Measurements from ENCODE around the gene AUTS2. TPM values are rescaled to one million over a fixed set of nuclear protein-coding genes. Genes with fewer than 3 reads are reported as not detected.

Gene AUTS2
- total and polyA plus RNA-seq, 10 of the 15 experiments (the other 5 are each of a cell fraction or from before 2014, with no cell fraction given) = 6.4 to 55.6 (median 21.6) TPM

DNA sequence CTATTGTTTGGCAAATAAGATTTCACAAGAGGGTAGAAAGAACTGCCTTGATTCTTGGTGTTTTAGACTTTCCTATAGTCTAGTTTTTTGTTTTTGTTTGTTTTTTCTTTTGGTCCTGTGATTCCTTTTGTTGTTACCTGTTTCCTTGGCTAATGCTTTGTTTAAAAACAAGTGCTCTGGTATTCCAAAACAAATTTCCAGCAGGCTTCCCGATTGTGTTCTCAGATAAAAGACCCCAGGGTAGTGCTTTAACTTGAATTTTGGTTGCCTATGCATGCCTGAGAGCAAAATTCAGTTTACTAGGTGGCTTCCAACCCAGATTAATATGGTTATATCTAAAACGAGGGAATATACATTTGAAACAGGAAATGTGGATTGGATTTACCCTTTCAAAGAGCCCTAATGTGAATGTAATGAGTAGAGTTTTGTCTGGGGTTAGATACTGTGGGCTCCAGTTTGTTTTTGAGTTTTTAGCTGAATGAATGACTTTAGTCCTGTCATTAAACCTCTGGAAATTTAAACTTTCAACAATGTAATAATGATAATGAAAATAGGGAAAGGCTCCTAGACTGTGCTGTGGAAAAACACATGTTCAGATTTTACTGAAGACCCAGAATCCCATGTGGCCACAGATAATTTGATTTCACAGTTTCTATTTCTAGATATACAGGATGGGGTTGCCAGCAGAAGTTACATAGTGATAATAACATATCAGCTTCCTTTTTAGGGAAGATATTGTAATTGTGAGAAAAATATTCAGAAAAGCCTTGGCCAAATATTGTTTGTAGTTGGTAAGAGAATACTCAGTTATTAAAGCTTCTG is 23.9 kb downstream of the AUTS2 start:
- H3K27ac ChIP-seq (ENCODE audit: control insufficient read depth, insufficient read depth) = no peak overlapping the region
- RAD21 ChIA-PET (ENCODE audit: unreplicated experiment) = interaction anchor here (2.5 kb wide), 1 partner anchor 55 kb away, joined by 8 read pairs; no protein-coding TSS in a partner anchor
- H3K36me3 ChIP-seq (ENCODE audit: control insufficient read depth in 2 of 2, insufficient read depth in 2 of 2, low read length in 1 of 2) = no peaks in the 10 kb centered on the region
- H3K27me3 ChIP-seq (replicated peaks in 1 of 2; ENCODE audit: control insufficient read depth in 2 of 2, insufficient read depth in 2 of 2, low read length in 1 of 2) = no peaks in the 10 kb centered on the region
- no peak overlapping the region for H3K4me2 ChIP-seq (ENCODE audit: control insufficient read depth, insufficient read depth)
- 33% methylated on average over 2 of the region's 2 CpGs for WGBS (ENCODE audit: insufficient coverage, insufficient replicate concordance, low lambda C conversion rate, missing lambda C conversion rate)
- peaks cover 4% of the 10 kb centered on the region for H3K79me2 ChIP-seq (ENCODE audit: control insufficient read depth, insufficient read depth, low read length)
- no peak for TF ChIP-seq ATF7 (IDR thresholded peaks at IDR 0.05; ENCODE audit: low read depth)
- TF ChIP-seq, protein P1, sequence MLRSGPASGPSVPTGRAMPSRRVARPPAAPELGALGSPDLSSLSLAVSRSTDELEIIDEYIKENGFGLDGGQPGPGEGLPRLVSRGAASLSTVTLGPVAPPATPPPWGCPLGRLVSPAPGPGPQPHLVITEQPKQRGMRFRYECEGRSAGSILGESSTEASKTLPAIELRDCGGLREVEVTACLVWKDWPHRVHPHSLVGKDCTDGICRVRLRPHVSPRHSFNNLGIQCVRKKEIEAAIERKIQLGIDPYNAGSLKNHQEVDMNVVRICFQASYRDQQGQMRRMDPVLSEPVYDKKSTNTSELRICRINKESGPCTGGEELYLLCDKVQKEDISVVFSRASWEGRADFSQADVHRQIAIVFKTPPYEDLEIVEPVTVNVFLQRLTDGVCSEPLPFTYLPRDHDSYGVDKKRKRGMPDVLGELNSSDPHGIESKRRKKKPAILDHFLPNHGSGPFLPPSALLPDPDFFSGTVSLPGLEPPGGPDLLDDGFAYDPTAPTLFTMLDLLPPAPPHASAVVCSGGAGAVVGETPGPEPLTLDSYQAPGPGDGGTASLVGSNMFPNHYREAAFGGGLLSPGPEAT (IDR thresholded peaks at IDR 0.05; ENCODE audit: low read depth) = no peak
- TF ChIP-seq SREBF2 (IDR thresholded peaks at IDR 0.05; ENCODE audit: low read length) = no peak
- no peak for TF ChIP-seq TCF3 (IDR thresholded peaks at IDR 0.05; ENCODE audit: borderline replicate concordance, insufficient read depth, low read depth, low read length)
- TF ChIP-seq MXI1 (IDR thresholded peaks at IDR 0.05; ENCODE audit: low read depth, low read length) = no peak
- no peak for TF ChIP-seq YBX1 (IDR thresholded peaks at IDR 0.05)
- TF ChIP-seq POLR2A (IDR thresholded peaks at IDR 0.05; ENCODE audit: low read depth, low read length) = no peak
- TF ChIP-seq CHD2 (IDR thresholded peaks at IDR 0.05; ENCODE audit: borderline replicate concordance, low read depth, low read length) = no peak
- no peak for TF ChIP-seq ETV6 (conservative IDR thresholded peaks at IDR 0.05 in 1 of 2, IDR thresholded peaks at IDR 0.05 in 1 of 2; ENCODE audit: borderline replicate concordance in 1 of 2, low read depth in 1 of 2)
- no peak overlapping the region for H2AFZ ChIP-seq (ENCODE audit: control insufficient read depth, low read depth, low read length)
- intact Hi-C loops (cut with micrococcal nuclease; ENCODE audit: unreplicated experiment) (no loop called here), in situ Hi-C loops (cut with MboI) (no loop called here)
- H3K9me3 ChIP-seq (replicated peaks; ENCODE audit: control insufficient read depth, insufficient read depth, low read length) = no peaks in the 10 kb centered on the region
- peak; percentile 11; the same call in 1 of the 3 replicates for ATAC-seq
- SMC1A ChIA-PET (ENCODE audit: uncharacterized antibody, unreplicated experiment) = interaction anchor here (1.2 to 2.2 kb wide), 4 partner anchors 15 to 202 kb away, joined by 3 to 10 read pairs (median 4); no protein-coding TSS in a partner anchor
- DNase-seq (ENCODE audit: low read depth, low spot score) = no peak
- POLR2A ChIA-PET = interaction anchor here (0.6 kb wide), 1 partner anchor 37 kb away, joined by 5 read pairs; no protein-coding TSS in a partner anchor
- H3K4me3 ChIP-seq = no peak overlapping the region
- no peak overlapping the region for H3K9ac ChIP-seq (ENCODE audit: control insufficient read depth, insufficient read depth, low read length)
- TSS peak; percentile 34 for BruUV-seq (replicated peaks)
- peaks cover 7% of the 10 kb centered on the region; the same call in 1 of the 2 replicates for H3K4me1 ChIP-seq (ENCODE audit: control insufficient read depth, insufficient read depth, low read length)
- CTCF ChIA-PET = interaction anchor here (1.0 to 1.4 kb wide), 2 partner anchors 19 to 52 kb away, joined by 3 to 4 read pairs; no protein-coding TSS in a partner anchor
- H4K20me1 ChIP-seq (ENCODE audit: control insufficient read depth, insufficient read depth) = no peaks in the 10 kb centered on the region
- no peak for FAIRE-seq

Data from GM12878 (cell line).